ENCODE data around the gene DCX.

DNA sequence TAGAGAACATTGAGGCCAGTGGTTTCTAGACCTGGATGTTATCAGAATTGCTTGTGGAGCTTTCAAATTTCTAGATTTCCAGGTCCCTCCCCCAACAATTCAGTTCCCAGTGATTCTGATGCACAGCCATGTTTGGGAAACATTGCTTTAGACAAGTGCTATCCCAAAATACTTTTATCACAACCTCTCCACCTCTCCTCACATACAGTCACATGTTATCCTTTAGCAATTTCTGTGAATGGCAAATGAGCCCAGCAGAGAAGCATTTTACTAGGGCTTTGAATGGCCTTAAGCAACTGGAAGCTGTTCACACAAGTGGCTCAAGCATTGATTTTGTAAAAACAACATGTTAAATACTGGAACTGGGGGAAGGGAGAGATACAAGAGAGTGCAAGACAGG is 29.7 kb downstream of the DCX start:
- TF ChIP-seq, protein P1, sequence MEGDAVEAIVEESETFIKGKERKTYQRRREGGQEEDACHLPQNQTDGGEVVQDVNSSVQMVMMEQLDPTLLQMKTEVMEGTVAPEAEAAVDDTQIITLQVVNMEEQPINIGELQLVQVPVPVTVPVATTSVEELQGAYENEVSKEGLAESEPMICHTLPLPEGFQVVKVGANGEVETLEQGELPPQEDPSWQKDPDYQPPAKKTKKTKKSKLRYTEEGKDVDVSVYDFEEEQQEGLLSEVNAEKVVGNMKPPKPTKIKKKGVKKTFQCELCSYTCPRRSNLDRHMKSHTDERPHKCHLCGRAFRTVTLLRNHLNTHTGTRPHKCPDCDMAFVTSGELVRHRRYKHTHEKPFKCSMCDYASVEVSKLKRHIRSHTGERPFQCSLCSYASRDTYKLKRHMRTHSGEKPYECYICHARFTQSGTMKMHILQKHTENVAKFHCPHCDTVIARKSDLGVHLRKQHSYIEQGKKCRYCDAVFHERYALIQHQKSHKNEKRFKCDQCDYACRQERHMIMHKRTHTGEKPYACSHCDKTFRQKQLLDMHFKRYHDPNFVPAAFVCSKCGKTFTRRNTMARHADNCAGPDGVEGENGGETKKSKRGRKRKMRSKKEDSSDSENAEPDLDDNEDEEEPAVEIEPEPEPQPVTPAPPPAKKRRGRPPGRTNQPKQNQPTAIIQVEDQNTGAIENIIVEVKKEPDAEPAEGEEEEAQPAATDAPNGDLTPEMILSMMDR (IDR thresholded peaks at IDR 0.05), result no peak
- TF ChIP-seq POLR2A (IDR thresholded peaks at IDR 0.05), result no peak

All from body of pancreas (tissue), 4 donors.